ENCODE results near the gene HSPG2. TPM values are rescaled to one million over a fixed set of nuclear protein-coding genes. Genes with fewer than 3 reads are reported as not detected.
"Not testable (repeated sequence)": the region's sequence is repeated elsewhere in the genome, so short reads cannot be mapped to it uniquely, and the experiment has no call there.

HSPG2 gene
- total RNA-seq, 2 donors from 2014 or later: 0.20 TPM; not detected in 1

DNA sequence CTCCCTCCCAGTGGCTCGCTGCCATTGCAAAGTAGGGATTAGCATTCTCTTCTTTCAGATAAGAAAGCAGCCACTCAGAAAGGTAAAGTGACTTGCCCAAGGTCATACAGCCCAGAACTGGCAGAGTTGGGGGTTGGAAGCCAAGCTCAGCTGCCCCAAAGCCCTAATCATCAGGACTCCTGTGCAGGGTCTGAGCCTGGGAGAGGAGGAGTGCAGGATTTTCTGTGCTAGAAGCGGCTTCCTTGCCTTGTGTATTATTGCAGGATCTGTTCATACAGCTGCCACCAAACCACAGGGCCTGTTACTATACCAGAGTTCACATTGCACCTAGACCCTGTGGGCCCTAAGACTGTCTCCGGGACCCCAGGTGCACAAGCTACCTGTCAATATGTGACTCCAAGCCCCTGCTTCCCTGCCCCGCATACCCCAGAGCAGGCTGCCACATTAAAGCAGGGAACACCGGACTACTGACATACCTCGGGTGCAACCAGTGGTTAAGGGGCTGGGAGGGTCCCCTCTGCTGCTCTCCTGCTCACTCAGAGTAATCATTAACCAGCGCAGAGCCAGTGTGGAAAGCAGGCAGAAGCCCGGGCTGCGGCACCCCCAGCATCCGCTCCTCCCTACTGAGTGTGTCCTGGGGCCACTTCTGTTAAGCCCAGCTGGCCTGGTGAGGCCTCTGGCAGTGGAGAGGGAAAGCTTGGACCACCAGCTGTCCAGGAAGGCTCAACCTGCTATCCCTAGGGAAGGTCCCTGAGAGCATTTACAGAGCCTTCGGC is 15.8 kb downstream of the HSPG2 start:
- ATAC-seq (peak in 1 of 2 donors; percentile 44), DNase-seq (ENCODE audit: low spot score) (no peak)
- Mint-ChIP-seq H3K9me3 (no peaks in the 10 kb centered on the region), H3K27me3 (no peaks in the 10 kb centered on the region), H3K4me1 (ENCODE audit: low read depth in 2 of 2) (no peaks in the 10 kb centered on the region), H3K27ac (no peak overlapping the region), H3K4me3 (no peak overlapping the region), H3K36me3 (no peaks in the 10 kb centered on the region)

- DNase-seq (ENCODE audit: low spot score) (no peak), ATAC-seq (no peak)
- Mint-ChIP-seq H3K27me3 (no peaks in the 10 kb centered on the region), H3K27ac (no peak overlapping the region), H3K4me1 (ENCODE audit: low read depth in 2 of 2) (no peaks in the 10 kb centered on the region), H3K36me3 (no peaks in the 10 kb centered on the region), H3K4me3 (no peak overlapping the region), H3K9me3 (no peaks in the 10 kb centered on the region)
These were observed 17.6 kb downstream of the HSPG2 start for GRCh38 chr1:21919520-21919919.

GRCh38 chr1:21917239-21917631 is 19.9 kb downstream of the HSPG2 start:
- ATAC-seq; H3K4me3 Mint-ChIP-seq; H3K27me3 Mint-ChIP-seq; H3K36me3 Mint-ChIP-seq; H3K4me1 Mint-ChIP-seq (ENCODE audit: low read depth in 2 of 2); DNase-seq (ENCODE audit: low spot score); H3K9me3 Mint-ChIP-seq; H3K27ac Mint-ChIP-seq: not testable (repeated sequence)

DNA sequence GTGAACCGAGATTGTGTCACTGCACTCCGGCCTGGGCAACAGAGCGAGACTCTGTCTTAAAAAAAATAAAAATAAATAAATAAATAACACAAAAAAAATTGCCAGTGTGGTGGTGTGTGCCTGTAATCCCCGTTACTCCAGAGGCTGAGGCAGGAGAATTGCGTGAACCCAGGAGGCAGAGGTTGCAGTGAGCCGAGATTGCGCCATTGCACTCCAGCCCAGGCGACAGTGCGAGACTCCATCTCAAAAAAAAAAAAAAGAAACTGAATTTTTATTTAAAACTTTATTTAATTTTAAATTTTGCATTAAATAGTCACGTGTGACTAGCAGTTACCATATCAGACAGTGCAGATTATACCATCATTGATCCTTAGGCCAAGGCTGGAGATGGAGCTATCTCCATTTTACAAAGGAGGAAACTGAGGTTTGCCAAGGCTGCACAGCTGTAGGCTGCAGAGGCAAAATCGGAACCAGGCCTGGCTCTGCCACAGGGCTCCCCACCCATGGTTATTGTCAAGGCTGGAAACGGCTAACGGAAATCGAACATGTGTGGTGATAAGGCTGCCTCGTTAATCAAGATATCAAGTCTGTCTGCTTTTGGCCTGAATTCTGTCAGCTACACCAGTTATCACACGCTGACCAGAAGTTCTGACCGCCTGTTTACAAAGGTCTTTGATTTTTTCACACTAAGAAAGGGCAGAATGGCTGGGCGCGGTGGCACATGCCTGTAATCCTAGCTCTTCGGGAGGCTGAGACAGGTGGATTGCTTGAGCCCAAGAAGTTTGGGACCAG is 20.5 kb downstream of the HSPG2 start:
- ATAC-seq (no peak), DNase-seq (ENCODE audit: low spot score) (no peak)
- Mint-ChIP-seq H3K4me1 (ENCODE audit: low read depth in 2 of 2) (peaks cover 5 to 6% of the 10 kb centered on the region in 2 donors), H3K27ac (no peak overlapping the region), H3K27me3 (no peaks in the 10 kb centered on the region), H3K4me3 (no peak overlapping the region), H3K36me3 (no peaks in the 10 kb centered on the region), H3K9me3 (no peaks in the 10 kb centered on the region)

GRCh38 chr1:21914880-21915640 is 22.1 kb downstream of the HSPG2 start:
- DNase-seq (ENCODE audit: low spot score) (no peak), ATAC-seq (no peak)
- Mint-ChIP-seq H3K9me3 (no peaks in the 10 kb centered on the region), H3K36me3 (no peaks in the 10 kb centered on the region), H3K27ac (no peak overlapping the region), H3K27me3 (no peaks in the 10 kb centered on the region), H3K4me1 (ENCODE audit: low read depth in 2 of 2) (peaks cover 5 to 6% of the 10 kb centered on the region in 2 donors), H3K4me3 (no peak overlapping the region)

DNA sequence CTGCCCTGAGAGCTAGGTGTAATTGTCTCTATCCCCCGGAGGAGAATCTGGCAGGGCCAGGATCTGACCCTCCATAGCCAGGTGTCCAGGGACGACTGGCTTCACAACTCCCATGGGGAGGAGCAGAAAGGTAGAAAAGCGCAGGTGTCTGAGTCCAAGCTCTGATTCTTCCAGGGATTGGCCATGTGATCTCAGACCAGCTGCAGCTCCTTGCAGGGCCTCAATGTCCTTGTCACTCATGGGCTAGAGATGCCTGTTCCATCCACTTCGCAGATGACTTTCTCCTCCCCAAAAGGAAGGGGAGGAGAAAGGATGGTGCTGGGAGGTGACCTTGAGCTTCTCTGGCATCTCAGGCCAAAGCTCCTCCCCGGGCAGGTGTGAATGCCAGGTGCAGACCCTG is 22.7 kb downstream of the HSPG2 start:
- H3K27me3 Mint-ChIP-seq: no peaks in the 10 kb centered on the region
- no peak for DNase-seq (ENCODE audit: low spot score)
- H3K4me3 Mint-ChIP-seq: no peak overlapping the region
- H3K27ac Mint-ChIP-seq: peak overlapping the region in 1 of 2 donors; percentile 43
- H3K9me3 Mint-ChIP-seq: no peaks in the 10 kb centered on the region
- H3K36me3 Mint-ChIP-seq: no peaks in the 10 kb centered on the region
- H3K4me1 Mint-ChIP-seq (ENCODE audit: low read depth in 2 of 2): peaks cover 5 to 6% of the 10 kb centered on the region in 2 donors
- ATAC-seq: no peak

GRCh38 chr1:21913763-21914162 is 23.3 kb downstream of the HSPG2 start:
- DNase-seq (ENCODE audit: low spot score) (no peak), ATAC-seq (peak; percentile 69 to 71)
- no peaks in the 10 kb centered on the region for H3K27me3 Mint-ChIP-seq
- no peaks in the 10 kb centered on the region for H3K9me3 Mint-ChIP-seq
- peak overlapping the region; percentile 4 to 43 for H3K27ac Mint-ChIP-seq
- H3K4me1 Mint-ChIP-seq (ENCODE audit: low read depth in 2 of 2): peaks cover 5 to 6% of the 10 kb centered on the region in 2 donors
- peak overlapping the region; percentile 33 for H3K4me3 Mint-ChIP-seq
- H3K36me3 Mint-ChIP-seq: no peaks in the 10 kb centered on the region

DNA sequence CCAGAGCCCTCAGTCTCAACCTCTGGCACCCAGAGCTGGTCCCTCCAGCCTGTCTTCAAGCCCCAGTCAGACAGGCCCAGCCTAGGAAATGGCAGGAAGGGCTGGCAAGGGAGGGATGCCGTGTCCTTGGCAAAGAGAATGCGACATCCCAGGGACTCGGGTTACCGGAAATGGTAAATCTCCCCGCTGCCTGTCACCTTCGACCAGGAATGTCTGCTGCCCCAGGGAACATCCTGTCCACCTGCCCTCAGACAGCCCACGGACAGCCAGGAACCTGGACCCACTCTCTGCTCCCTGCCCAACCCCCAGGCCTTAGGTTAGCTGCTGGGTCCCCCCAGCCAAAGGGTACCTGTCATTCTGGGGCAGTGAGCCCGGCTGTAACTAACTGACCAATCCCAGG is 23.9 kb downstream of the HSPG2 start:
- Mint-ChIP-seq H3K4me1 (ENCODE audit: low read depth in 2 of 2) (peaks cover 5 to 6% of the 10 kb centered on the region in 2 donors), H3K27me3 (no peaks in the 10 kb centered on the region), H3K27ac (peak overlapping the region in 1 of 2 donors; percentile 4), H3K36me3 (no peaks in the 10 kb centered on the region), H3K9me3 (no peaks in the 10 kb centered on the region), H3K4me3 (no peak overlapping the region)
- ATAC-seq: no peak
- DNase-seq (ENCODE audit: low spot score): no peak

DNA sequence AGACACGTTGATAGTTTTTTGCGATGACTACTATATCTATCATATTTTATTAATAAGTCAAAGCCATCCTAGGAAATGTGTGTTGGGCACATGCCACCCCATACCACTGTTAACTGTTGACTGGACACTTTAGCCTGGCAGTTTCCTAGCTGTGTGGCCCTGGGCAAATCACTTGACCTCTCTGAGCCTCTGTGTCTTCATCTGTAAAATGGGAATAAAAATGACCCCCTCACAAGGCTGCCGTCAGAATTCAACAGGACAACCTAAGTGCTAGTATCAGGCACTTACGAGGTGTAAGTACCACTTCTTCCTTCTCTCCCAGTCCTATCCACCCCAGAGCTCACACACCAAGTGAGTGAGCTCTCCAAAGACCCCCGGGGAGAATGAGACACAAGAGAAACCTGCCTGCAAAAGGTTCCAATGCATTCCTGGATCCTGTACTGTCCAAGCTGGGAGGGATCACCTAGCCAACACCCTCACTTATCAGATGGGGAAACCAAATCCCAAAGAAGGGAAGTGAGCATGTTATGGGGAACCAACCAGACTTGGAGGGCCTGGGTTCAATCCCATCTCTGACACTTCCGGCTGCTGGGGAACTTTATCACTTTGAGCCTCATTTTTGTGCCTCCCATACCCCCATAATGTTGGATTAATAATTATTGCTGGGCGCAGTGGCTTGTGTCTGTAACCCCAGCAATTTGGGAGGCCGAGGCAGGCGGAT is 24.9 kb downstream of the HSPG2 start:
- H3K9me3 Mint-ChIP-seq: no peaks in the 10 kb centered on the region
- ATAC-seq: no peak
- H3K36me3 Mint-ChIP-seq: no peaks in the 10 kb centered on the region
- no peak overlapping the region for H3K4me3 Mint-ChIP-seq
- peaks cover 5 to 6% of the 10 kb centered on the region in 2 donors for H3K4me1 Mint-ChIP-seq (ENCODE audit: low read depth in 2 of 2)
- no peak for DNase-seq (ENCODE audit: low spot score)
- peaks cover 0 to 2% of the 10 kb centered on the region in 2 donors for H3K27me3 Mint-ChIP-seq
- no peak overlapping the region for H3K27ac Mint-ChIP-seq

DNA sequence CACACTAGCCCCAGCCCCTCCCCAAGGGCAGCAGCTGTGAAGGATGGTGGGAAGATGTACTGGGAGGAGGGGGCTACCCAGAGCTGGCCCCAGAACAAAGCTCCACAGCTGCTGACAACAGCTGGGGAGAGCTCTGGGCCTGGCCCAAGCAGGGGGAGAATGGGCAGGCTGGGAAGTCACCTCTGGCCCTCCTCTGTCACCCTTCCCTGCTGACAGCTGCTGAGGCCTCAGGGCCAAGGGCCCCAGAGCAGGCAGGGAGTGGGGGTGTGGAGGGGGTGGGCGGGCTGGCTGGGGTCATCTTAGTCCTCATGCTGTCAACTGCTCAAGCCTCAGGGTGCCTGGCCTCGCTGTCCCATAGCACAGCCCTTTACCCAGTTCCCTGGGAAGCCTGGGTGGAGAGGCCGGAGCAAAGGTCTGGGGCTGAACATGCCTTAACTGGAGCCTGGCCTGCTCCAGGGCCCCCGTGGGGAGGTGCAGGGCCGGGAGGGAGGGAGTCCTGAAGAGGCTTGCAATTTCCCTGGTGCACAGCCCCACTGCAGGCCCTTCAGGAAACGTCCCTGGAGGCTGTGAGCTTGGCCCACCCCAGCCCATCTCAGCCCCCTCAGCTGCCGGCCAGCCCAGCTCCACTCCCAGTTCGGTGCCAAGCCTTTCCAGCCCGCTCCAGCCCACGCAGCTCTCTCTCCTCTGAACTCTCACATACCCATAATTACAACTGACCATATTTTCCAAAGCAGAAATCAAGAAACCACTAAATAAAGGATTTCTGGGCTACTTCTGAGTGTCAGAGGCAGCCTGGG is 25.7 kb downstream of the HSPG2 start:
- DNase-seq (ENCODE audit: low spot score): no peak
- ATAC-seq: no peak
- H3K27ac Mint-ChIP-seq: no peak overlapping the region
- H3K9me3 Mint-ChIP-seq: no peaks in the 10 kb centered on the region
- H3K27me3 Mint-ChIP-seq: peaks cover 0 to 2% of the 10 kb centered on the region in 2 donors
- peaks cover 5 to 6% of the 10 kb centered on the region in 2 donors for H3K4me1 Mint-ChIP-seq (ENCODE audit: low read depth in 2 of 2)
- no peak overlapping the region for H3K4me3 Mint-ChIP-seq
- H3K36me3 Mint-ChIP-seq: no peaks in the 10 kb centered on the region

DNA sequence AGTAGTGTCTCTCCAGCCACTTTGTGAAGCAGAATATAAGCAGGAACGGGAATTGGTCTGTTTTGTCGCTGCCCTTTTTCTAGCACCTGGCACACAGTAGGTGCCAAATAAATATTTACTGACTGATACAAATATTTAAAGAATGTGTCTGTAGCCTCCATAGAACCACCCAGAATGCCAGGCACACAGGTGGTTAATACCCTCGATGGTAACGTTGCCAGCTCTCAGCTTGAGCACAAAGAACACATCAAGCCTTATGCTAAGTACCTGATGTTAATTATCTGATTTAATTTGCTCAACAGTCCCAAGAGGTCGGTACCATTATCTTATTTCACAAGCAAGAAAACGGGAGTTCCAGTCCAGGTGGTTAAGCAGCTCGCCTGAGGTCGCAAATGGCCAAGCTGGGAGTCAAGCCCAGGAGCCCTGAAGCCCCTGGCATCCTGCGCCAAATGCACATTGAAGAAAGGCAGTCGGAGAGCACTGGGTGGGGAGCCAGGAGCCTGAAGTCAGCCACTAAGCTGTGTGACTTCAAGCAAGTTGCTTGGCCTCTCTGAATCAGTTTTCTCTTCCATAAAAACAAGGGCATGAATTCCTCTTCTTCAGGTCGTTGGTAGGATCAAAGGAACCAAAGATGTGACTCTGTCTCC is 26.4 kb downstream of the HSPG2 start:
- no peaks in the 10 kb centered on the region for H3K36me3 Mint-ChIP-seq
- H3K27ac Mint-ChIP-seq: no peak overlapping the region
- no peak overlapping the region for H3K4me3 Mint-ChIP-seq
- DNase-seq (ENCODE audit: low spot score) (no peak), ATAC-seq (no peak)
- H3K9me3 Mint-ChIP-seq: no peaks in the 10 kb centered on the region
- H3K27me3 Mint-ChIP-seq: peaks cover 0 to 2% of the 10 kb centered on the region in 2 donors
- peaks cover 5 to 6% of the 10 kb centered on the region in 2 donors for H3K4me1 Mint-ChIP-seq (ENCODE audit: low read depth in 2 of 2)

- no peak overlapping the region for H3K27ac Mint-ChIP-seq
- H3K4me3 Mint-ChIP-seq: no peak overlapping the region
- H3K27me3 Mint-ChIP-seq: peaks cover 2 to 5% of the 10 kb centered on the region in 2 donors
- ATAC-seq (peak in 1 of 2 donors; percentile 34), DNase-seq (ENCODE audit: low spot score) (no peak)
- no peaks in the 10 kb centered on the region for H3K36me3 Mint-ChIP-seq
- H3K9me3 Mint-ChIP-seq: no peaks in the 10 kb centered on the region
- peaks cover 5 to 10% of the 10 kb centered on the region in 2 donors for H3K4me1 Mint-ChIP-seq (ENCODE audit: low read depth in 2 of 2)
These were observed 27.2 kb downstream of the HSPG2 start for GRCh38 chr1:21909787-21910503.
